ENCODE measurements around the gene IL4I1.

DNA sequence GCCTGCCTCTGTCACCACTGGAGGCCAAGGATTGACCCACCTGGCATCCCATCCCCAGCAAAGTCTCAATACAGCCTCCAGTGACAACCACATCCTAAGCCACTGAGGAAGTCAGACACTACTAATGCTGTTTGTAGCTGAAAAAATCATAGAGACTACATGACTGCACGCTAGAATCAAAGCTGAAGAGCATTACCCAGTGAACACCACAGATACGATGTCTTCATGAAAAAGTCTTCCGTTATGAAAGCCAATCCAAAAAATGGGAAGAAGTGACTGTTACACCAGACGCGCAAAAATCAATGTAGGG, 43.8 kb upstream of the IL4I1 start:
- TF ChIP-seq, protein P1, sequence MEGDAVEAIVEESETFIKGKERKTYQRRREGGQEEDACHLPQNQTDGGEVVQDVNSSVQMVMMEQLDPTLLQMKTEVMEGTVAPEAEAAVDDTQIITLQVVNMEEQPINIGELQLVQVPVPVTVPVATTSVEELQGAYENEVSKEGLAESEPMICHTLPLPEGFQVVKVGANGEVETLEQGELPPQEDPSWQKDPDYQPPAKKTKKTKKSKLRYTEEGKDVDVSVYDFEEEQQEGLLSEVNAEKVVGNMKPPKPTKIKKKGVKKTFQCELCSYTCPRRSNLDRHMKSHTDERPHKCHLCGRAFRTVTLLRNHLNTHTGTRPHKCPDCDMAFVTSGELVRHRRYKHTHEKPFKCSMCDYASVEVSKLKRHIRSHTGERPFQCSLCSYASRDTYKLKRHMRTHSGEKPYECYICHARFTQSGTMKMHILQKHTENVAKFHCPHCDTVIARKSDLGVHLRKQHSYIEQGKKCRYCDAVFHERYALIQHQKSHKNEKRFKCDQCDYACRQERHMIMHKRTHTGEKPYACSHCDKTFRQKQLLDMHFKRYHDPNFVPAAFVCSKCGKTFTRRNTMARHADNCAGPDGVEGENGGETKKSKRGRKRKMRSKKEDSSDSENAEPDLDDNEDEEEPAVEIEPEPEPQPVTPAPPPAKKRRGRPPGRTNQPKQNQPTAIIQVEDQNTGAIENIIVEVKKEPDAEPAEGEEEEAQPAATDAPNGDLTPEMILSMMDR (IDR thresholded peaks at IDR 0.05) = no peak
- TF ChIP-seq EZH2 (IDR thresholded peaks at IDR 0.05; ENCODE audit: borderline replicate concordance, insufficient read depth, low read depth, low read length, poor library complexity, severe bottlenecking) = no peak

Data from B cell (primary cell).